Measurements from ENCODE around the gene SPAG9. TPM values are rescaled to one million over a fixed set of nuclear protein-coding genes. Genes with fewer than 3 reads are reported as not detected.
A peak's percentile ranks its signal among the peaks of the same experiment; 100 is the strongest.

SPAG9 gene
- total RNA-seq, 1 experiment from 2014 or later = 144 TPM

DNA sequence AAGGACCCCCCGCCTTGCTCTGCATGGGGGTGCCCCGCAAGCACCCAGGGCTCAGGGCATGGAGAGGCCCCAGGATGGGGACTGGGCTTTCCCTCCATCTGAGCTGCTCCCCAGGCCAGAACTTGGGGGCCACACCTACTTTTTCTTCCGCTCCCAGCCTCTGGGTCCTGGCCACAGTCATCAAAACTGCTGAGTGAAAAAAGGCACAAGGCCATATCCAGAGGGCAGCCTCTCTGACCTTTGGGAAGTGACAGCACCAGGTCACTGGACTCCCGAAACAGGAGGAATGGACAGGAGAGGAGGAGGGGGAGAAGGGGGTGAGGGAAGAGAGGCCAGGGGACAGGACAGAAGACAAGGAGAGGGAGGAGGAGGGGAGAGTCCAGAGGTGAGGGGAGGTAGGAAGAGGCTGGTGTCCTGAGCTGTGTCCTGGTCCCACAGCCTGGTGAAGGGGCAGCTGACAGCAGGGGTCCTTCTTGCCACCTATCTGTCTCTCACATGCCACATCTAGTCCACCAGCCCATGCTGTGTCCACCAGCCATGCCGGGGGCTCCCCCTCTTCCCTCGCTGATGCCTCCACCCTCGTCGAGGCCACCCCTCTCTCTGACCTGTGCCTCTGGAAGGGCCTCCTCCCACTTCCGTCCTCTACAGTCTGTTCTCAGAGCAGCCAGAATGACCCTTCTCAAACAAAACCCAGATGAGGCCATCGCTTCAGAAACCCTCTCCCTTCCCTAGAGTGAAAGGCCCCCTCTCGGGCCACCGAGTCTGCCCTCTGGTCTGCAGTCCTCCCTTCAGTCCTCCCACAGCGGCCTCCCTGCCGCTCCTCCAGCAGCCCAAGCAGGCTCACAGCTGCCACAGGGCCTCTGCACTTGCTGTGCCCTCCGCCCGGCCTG is 180.6 kb downstream of the SPAG9 start:
- CTCF ChIA-PET = interaction anchor here (0.8 kb wide), 1 partner anchor 157 kb away, joined by 3 read pairs; no protein-coding TSS in a partner anchor
- Histone ChIP-seq H3K27ac (ENCODE audit: low read length) (peak overlapping the region; percentile 29; the same call in 1 of the 2 replicates), H3K9me3 (ENCODE audit: control insufficient read depth, insufficient read depth, low read depth, low read length) (no peaks in the 10 kb centered on the region), H3K4me1 (ENCODE audit: control insufficient read depth, insufficient read depth, low read length) (peaks cover 15% of the 10 kb centered on the region), H3K36me3 (ENCODE audit: control insufficient read depth, insufficient read depth, low read length) (no peaks in the 10 kb centered on the region), H3K4me3 (ENCODE audit: low read depth in 2 of 2, low read length in 2 of 2) (no peak overlapping the region), H3K27me3 (ENCODE audit: control insufficient read depth, insufficient read depth, low read length) (no peaks in the 10 kb centered on the region)
- BruUV-seq (replicated peaks) = no TSS peak
- DNase-seq (ENCODE audit: low read depth, low spot score) = no peak
- in situ Hi-C loops (cut with HindIII; ENCODE audit: low pct_unique_long_range_greater_than_20kb, low sequenced_read_pairs) (no loop called here), intact Hi-C loops (cut with micrococcal nuclease; ENCODE audit: unreplicated experiment) (no loop called here)
- POLR2A ChIA-PET = no interaction called here
- TF ChIP-seq, protein P1, sequence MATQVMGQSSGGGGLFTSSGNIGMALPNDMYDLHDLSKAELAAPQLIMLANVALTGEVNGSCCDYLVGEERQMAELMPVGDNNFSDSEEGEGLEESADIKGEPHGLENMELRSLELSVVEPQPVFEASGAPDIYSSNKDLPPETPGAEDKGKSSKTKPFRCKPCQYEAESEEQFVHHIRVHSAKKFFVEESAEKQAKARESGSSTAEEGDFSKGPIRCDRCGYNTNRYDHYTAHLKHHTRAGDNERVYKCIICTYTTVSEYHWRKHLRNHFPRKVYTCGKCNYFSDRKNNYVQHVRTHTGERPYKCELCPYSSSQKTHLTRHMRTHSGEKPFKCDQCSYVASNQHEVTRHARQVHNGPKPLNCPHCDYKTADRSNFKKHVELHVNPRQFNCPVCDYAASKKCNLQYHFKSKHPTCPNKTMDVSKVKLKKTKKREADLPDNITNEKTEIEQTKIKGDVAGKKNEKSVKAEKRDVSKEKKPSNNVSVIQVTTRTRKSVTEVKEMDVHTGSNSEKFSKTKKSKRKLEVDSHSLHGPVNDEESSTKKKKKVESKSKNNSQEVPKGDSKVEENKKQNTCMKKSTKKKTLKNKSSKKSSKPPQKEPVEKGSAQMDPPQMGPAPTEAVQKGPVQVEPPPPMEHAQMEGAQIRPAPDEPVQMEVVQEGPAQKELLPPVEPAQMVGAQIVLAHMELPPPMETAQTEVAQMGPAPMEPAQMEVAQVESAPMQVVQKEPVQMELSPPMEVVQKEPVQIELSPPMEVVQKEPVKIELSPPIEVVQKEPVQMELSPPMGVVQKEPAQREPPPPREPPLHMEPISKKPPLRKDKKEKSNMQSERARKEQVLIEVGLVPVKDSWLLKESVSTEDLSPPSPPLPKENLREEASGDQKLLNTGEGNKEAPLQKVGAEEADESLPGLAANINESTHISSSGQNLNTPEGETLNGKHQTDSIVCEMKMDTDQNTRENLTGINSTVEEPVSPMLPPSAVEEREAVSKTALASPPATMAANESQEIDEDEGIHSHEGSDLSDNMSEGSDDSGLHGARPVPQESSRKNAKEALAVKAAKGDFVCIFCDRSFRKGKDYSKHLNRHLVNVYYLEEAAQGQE (IDR thresholded peaks at IDR 0.05; ENCODE audit: insufficient read depth in 1 of 2, low read depth in 2 of 2, low read length in 1 of 2) = no peak
- no peak for ATAC-seq

DNA sequence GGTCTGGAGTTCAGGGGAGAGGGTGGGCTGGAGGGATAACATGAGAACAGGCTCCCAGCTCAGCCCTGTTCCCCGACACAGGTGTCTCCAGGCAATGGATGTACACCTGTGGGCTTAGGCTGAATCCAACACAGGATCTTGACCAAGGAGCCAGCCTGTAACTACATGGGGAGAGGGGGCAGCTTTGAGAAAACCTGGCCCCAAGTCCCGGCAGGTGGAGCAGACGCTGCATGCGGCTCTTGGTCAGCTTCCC is 181.2 kb downstream of the SPAG9 start:
- POLR2A ChIA-PET = no interaction called here
- no peak for ATAC-seq
- H3K4me3 ChIP-seq (ENCODE audit: low read depth in 2 of 2, low read length in 2 of 2) = no peak overlapping the region
- no peaks in the 10 kb centered on the region for H3K27me3 ChIP-seq (ENCODE audit: control insufficient read depth, insufficient read depth, low read length)
- no peaks in the 10 kb centered on the region for H3K9me3 ChIP-seq (ENCODE audit: control insufficient read depth, insufficient read depth, low read depth, low read length)
- in situ Hi-C loops (cut with HindIII; ENCODE audit: low pct_unique_long_range_greater_than_20kb, low sequenced_read_pairs) (no loop called here), intact Hi-C loops (cut with micrococcal nuclease; ENCODE audit: unreplicated experiment) (no loop called here)
- H3K27ac ChIP-seq (ENCODE audit: low read length) = 0 out of 2 replicates have a peak overlapping the region, but pooled peaks have one; percentile 29
- DNase-seq (ENCODE audit: low read depth, low spot score) = no peak
- BruUV-seq (replicated peaks) = no TSS peak
- H3K4me1 ChIP-seq (ENCODE audit: control insufficient read depth, insufficient read depth, low read length) = peaks cover 11% of the 10 kb centered on the region
- CTCF ChIA-PET = interaction anchor here (0.8 kb wide), 1 partner anchor 156 kb away, joined by 3 read pairs; no protein-coding TSS in a partner anchor
- no peaks in the 10 kb centered on the region for H3K36me3 ChIP-seq (ENCODE audit: control insufficient read depth, insufficient read depth, low read length)
- no peak for TF ChIP-seq TCF7L2 (IDR thresholded peaks at IDR 0.05; ENCODE audit: low read depth, low read length)

DNA sequence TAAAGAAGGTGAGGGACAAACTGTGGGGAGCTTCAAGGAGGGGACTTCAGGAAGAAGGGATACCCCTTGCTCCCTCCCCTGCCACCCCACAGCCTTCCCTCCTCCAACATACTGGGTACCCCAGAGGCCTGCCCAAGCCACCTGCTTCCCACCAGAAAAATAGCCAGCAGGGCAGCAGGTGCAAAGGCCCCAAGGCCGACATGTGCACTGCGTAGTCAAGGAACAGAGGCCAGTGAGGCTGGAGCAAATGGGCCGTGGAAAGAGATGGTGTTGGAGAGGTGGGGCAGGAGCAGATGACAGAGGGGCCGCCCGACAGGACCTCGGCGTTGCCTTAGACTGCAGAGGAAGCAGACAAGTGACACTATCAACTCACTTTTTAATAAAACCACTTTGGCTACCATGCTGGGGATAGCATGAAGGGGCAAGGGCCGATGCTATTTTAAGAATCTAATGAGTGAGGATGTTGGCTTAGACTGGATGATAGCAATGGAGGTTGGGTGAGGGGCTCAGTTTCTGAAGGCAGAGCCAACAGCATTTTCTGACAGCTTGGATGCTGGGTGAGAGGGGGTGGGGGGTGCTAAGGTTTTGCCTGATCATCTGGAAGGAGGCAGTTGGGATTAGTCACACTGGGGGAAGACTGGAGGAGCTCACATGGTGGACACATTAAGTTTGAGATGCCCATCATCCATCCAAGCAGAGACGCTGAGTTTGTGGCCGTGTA is 181.7 kb downstream of the SPAG9 start:
- H3K4me3 ChIP-seq (ENCODE audit: low read depth in 2 of 2, low read length in 2 of 2) = no peak overlapping the region
- no peaks in the 10 kb centered on the region for H3K36me3 ChIP-seq (ENCODE audit: control insufficient read depth, insufficient read depth, low read length)
- H3K27ac ChIP-seq (ENCODE audit: low read length) = no peak overlapping the region
- ATAC-seq = no peak
- DNase-seq (ENCODE audit: low read depth, low spot score) = no peak
- H3K9me3 ChIP-seq (ENCODE audit: control insufficient read depth, insufficient read depth, low read depth, low read length) = no peaks in the 10 kb centered on the region
- peaks cover 8% of the 10 kb centered on the region for H3K4me1 ChIP-seq (ENCODE audit: control insufficient read depth, insufficient read depth, low read length)
- BruUV-seq (replicated peaks) = no TSS peak
- ChIA-PET CTCF (interaction anchor here (0.8 kb wide), 1 partner anchor 156 kb away, joined by 3 read pairs; no protein-coding TSS in a partner anchor), POLR2A (interaction anchor here (0.6 kb wide), 1 partner anchor 503 kb away, joined by 3 read pairs; no protein-coding TSS in a partner anchor)
- no peaks in the 10 kb centered on the region for H3K27me3 ChIP-seq (ENCODE audit: control insufficient read depth, insufficient read depth, low read length)
- intact Hi-C loops (cut with micrococcal nuclease; ENCODE audit: unreplicated experiment) = no loop called here
- in situ Hi-C loops (cut with HindIII; ENCODE audit: low pct_unique_long_range_greater_than_20kb, low sequenced_read_pairs) = no loop called here
- TF ChIP-seq, protein P1 (IDR thresholded peaks at IDR 0.05; ENCODE audit: insufficient read depth in 1 of 2, low read depth in 2 of 2, low read length in 1 of 2) = no peak
- TF ChIP-seq SIN3A (IDR thresholded peaks at IDR 0.05; ENCODE audit: borderline replicate concordance, insufficient read depth, low read depth, low read length) (no peak), TCF7L2 (IDR thresholded peaks at IDR 0.05; ENCODE audit: low read depth, low read length) (no peak), POLR2AphosphoS5 (IDR thresholded peaks at IDR 0.05; ENCODE audit: low read depth, low read length) (no peak)
- TF ChIP-seq, protein P2, sequence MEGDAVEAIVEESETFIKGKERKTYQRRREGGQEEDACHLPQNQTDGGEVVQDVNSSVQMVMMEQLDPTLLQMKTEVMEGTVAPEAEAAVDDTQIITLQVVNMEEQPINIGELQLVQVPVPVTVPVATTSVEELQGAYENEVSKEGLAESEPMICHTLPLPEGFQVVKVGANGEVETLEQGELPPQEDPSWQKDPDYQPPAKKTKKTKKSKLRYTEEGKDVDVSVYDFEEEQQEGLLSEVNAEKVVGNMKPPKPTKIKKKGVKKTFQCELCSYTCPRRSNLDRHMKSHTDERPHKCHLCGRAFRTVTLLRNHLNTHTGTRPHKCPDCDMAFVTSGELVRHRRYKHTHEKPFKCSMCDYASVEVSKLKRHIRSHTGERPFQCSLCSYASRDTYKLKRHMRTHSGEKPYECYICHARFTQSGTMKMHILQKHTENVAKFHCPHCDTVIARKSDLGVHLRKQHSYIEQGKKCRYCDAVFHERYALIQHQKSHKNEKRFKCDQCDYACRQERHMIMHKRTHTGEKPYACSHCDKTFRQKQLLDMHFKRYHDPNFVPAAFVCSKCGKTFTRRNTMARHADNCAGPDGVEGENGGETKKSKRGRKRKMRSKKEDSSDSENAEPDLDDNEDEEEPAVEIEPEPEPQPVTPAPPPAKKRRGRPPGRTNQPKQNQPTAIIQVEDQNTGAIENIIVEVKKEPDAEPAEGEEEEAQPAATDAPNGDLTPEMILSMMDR (IDR thresholded peaks at IDR 0.05) = no peak

Measured in Panc1 (cell line).